NCI-H1092 treated with DMSO at 0.1 percent for 48 hours (cell line): ENCODE data around the gene TMEM14A.
"Not testable (repeated sequence)": the region's sequence is repeated elsewhere in the genome, so short reads cannot be mapped to it uniquely, and the experiment has no call there.

Experiments used
- DNase-seq: peaks from one replicate; lab custom pipeline; 2025; lab: John Stamatoyannopoulos, UW

Gene TMEM14A

DNA sequence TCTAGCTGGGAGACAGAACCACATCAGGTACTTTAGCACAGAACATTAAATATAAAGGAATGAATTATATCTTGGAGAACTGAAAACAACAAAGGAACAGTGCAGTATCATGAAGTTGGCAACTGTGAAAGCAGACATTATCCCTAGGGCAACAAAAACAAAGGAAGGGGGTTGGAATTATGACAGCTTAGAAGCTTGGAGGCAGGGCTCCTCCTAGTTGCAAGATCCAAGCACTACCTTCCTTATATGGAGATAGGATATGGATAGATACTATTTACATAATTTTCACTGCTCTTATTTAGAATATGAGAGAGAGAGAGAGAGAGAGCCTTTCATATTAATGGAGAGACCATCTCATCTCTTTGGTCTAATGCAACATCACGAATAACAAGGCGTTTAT, 27.0 kb downstream of the TMEM14A start:
- DNase-seq, result no peak

- no peak for DNase-seq
Observed at GRCh38 chr6:52704060-52704459, 33.1 kb downstream of the TMEM14A start.

DNA sequence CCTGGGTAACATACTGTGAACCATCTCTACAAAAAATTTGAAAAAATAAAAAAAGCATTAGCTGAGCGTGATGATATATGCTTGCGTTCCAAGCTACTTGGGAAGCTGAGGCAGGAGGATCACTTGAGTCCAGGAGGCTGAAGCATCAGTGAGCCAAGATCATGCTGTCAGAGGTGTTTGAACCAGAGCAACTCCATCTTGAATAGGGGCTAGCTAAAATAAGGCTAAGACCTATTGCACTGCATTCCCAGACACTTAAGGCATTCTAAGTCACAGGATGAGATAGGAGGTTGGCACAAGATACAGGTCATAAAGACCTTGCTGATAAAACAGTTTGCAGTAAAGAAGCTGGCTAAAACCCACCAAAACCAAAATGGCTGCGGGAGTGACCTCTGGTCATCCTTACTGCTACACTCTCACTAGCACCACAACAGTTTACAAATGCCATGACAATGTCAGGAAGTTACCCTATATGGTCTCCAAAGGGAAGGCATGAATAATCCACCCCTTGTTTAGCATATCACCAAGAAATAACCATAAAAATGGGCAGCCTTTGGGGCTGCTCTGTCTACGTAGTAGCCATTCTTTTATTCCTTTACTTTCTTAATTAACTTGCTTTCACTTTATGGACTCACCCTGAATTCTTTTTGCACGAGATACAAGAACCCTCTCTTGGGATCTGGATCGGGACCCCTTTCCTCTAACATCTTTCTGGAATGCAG, 34.0 kb downstream of the TMEM14A start:
- not testable (repeated sequence) for DNase-seq

DNA sequence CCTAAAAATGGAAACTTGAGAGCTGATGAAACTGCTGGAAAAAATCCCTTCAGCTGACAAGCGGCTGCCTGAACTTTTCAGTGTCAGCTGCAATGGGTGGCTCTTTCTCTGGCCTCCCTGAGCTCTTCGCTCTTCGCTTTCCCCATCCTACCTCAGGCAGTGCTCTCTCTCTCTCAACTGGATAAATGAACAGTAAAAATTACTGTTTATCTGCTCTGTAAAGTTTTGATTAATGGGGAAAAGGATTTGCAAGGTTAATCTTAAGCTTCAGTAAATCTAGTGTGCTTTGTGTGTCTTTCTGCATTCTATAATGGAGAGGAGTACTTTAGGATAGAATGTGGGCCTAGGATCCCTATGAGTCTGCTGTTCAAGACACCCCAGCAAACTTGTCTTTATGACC, 35.1 kb downstream of the TMEM14A start:
- DNase-seq, result no peak

DNA sequence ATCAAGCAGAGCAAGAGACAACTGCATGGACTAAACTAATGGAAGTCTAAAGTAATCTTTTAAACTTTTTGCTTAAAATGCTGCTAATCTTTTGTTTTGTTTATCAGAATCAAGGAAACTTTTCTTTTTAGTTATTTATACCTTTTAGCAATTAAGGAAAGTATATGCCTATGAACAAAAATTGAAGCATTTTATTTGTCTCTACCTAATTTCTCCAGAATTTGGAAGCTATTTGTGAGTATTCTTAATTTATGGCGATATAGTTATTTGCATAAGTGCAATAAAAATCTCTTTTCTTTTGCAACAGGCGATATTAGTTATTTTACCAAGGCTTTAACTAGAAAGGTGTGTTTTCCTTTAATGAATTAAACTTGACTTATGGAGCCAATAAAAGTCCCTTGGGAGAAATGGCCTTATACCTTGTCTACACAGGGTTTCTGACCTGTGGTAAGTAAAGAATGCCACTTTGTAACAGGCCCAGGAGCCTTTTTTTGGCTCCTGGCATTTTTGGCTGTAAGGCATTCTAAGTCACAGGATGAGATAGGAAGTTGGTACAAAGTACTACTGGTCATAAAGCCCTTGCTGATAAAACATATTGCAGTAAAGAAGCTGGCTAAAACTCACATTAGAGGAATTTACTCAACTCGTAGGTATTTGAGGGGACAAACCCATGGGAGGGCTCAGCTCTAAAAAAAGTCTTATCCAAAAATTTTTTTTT, 37.2 kb downstream of the TMEM14A start:
- DNase-seq, result no peak

GRCh38 chr6:52712136-52712535, 41.2 kb downstream of the TMEM14A start:
- no peak for DNase-seq

- DNase-seq, result not testable (repeated sequence)
Observed at GRCh38 chr6:52714761-52715160, 43.8 kb downstream of the TMEM14A start.

GRCh38 chr6:52718550-52718949, 47.6 kb downstream of the TMEM14A start:
- DNase-seq, result no peak

DNA sequence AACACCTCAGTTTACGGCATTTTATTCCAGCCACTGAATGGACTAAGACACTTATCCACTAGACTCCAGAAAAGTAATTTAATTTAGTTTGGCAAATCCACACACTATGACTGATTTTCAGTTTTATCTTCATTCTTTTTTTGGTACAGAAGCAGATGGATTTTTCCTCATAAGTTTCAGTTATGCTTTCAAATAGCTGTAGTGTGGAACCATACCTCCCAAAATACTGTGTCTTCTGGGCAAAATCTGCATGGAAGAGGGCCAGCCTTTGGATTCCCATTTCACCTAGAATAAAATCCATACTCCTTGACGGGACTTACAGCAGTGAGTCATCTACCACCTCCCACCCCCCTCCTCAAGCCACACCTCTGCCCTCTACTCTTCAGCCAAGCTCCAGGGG, 49.4 kb downstream of the TMEM14A start:
- no peak for DNase-seq

DNA sequence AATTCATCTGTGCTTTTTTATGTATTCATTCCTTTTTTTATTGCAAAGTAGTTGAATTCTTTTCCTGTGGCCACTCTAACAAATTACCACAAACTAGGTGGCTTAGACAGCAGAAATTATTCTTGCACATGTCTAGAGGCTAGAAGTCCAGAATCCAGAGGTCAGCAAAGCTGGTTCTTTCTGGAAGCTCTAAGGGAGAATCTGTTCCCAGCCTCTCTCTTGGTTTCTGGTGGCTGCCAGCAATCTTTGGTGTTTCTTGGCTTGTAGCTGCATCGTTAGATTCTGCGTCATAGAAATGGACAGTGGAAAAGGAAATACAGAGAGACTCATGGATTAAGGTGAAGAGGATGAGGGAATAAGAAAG, 53.1 kb downstream of the TMEM14A start:
- DNase-seq, result no peak

GRCh38 chr6:52724406-52725121, 53.7 kb downstream of the TMEM14A start:
- DNase-seq, result peak; percentile 61

DNA sequence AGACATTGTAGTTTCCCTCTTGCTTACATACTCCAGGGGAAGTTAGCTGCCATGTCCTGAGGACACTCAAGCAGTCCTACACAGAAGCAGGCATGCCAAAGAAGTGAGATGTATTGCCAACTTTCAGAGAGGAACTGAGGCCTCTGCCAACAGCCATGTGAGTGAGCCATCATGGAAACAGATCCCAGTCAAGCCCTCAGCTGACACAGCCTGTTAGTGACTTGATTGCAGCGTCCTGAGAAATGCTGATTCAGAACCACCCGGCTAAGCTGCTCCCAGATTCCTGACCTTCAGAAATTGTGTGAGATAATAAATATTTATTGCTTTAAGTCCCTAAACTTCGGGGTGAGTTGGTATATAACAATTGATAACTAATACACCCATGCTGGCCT, 54.2 kb downstream of the TMEM14A start:
- no peak for DNase-seq

- peak; percentile 72 for DNase-seq
Observed at GRCh38 chr6:52725535-52726192, 54.8 kb downstream of the TMEM14A start.

DNA sequence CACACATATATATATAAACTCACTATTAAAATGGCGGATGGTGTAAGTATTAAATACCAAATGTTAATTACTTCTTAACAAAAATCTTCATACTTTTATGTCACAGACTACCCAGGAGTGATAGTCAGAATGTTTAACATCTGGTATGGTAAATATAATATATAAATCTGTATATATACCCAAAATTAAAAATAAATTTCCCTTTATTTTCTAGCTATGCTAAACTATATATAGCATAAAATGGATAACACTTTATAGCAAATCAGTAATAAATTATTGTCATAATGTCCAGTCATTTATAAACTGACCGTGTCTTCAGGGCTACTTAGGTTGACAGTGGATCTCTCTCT, 55.3 kb downstream of the TMEM14A start:
- DNase-seq, result no peak

GRCh38 chr6:52726741-52727535, 56.0 kb downstream of the TMEM14A start:
- DNase-seq, result no peak

DNA sequence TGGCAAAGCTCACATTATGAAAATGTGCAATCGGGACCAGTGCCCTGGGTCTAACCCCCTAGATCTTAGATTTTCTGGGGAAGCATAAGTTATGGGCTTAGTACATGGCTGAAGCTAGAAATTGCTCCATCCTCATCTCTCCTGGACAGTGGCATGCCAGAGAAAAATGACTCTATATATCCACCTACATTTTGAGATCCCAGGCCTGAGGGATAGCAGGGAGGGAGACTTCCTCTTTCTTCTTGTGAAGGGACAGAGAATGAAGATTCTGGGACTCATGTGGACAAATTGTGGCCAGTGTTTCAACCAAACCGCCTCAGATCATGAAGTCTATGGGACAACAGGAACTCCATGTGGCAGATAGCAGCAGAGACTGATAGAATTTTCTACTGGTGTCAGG, 57.0 kb downstream of the TMEM14A start:
- no peak for DNase-seq

GRCh38 chr6:52728394-52728793, 57.5 kb downstream of the TMEM14A start:
- DNase-seq, result no peak

DNA sequence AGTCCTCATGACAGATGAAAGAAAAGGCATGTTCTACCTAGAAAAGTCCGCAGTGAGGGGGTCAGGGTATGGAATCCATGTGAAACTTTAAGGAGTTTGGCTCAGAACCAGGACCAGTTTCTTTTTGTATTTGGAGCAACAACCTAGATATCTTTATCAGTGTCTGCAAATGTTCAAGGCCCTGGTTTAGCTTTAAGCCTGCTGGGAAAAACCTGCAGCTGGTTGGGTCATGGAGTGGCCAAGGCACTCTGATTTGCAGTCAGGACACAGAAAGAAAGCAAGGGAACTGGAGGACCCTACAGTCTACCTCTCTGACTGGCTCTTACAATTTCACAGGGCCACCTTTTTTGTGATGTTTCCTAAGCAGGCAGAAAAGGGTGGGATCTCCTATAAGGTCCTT, 58.7 kb downstream of the TMEM14A start:
- no peak for DNase-seq

- no peak for DNase-seq
Observed at GRCh38 chr6:52731719-52732118, 60.8 kb downstream of the TMEM14A start.

- no peak for DNase-seq
Observed at GRCh38 chr6:52733172-52733571, 62.3 kb downstream of the TMEM14A start.

GRCh38 chr6:52734072-52734471, 63.2 kb downstream of the TMEM14A start:
- DNase-seq, result no peak

DNA sequence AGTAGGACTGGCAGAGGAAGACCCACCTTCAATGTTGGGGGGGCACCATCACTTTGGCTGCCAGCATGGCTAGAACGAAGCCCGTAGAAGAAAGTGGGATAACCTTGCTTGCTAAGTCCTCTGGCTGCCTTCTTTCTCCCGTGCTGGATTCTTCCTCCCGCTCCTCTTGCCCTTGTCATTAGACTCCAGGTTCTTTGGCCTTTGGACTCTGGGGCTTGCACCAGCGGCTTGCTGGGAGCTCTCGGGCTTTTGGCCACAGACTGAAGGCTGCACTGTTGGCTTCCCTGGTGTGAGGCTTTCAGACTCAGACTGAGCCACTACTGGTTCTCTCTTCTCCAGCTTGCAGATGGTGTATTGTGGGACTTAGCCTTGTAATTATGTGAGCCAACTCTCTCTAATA, 64.2 kb downstream of the TMEM14A start:
- DNase-seq, result no peak
